Trophoblast cell (in vitro differentiated cells and primary cell): Measurements from ENCODE around the gene DHDH.

Experiments used
- DNase-seq, 2 donors: peaks; one replicate each; pipeline ENCODE4 v3.0.0-alpha.2; 2016
- H2AFZ ChIP-seq: 2 replicates; pipeline ENCODE4 v1.6.1; 2013; ENCODE audit warnings: low read length, moderate library complexity, mild to moderate bottlenecking; ENCODE audit not compliant: insufficient read depth, poor library complexity
- H2AK5ac ChIP-seq: 2 replicates; pipeline ENCODE4 v1.6.1; 2013; ENCODE audit warnings: mild to moderate bottlenecking, low read length
- H2BK120ac ChIP-seq: 2 replicates; pipeline ENCODE4 v1.6.1; 2013; ENCODE audit warnings: low read length, mild to moderate bottlenecking, moderate library complexity; ENCODE audit not compliant: insufficient read depth, poor library complexity
- H2BK12ac ChIP-seq: 2 replicates; pipeline ENCODE4 v1.6.1; 2013; ENCODE audit warnings: mild to moderate bottlenecking, low read length, moderate library complexity
- H2BK5ac ChIP-seq: 2 replicates; pipeline ENCODE4 v1.6.1; 2013; ENCODE audit warnings: low read length, low read depth, moderate library complexity, mild to moderate bottlenecking; ENCODE audit not compliant: poor library complexity
- H3K14ac ChIP-seq: 2 replicates; pipeline ENCODE4 v1.6.1; 2013; ENCODE audit warnings: mild to moderate bottlenecking, low read length
- H3K18ac ChIP-seq: 2 replicates; pipeline ENCODE4 v1.6.1; 2013; ENCODE audit warnings: mild to moderate bottlenecking, low read length
- H3K23ac ChIP-seq: 2 replicates; pipeline ENCODE4 v1.6.1; 2013; ENCODE audit warnings: low read length
- H3K27ac ChIP-seq: 2 replicates; pipeline ENCODE4 v1.5.1; 2013; ENCODE audit warnings: low read depth, mild to moderate bottlenecking, inconsistent platforms, low read length, moderate library complexity
- H3K27me3 ChIP-seq: 2 replicates; pipeline ENCODE4 v1.6.1; 2013; ENCODE audit warnings: inconsistent platforms, mild to moderate bottlenecking, low read length, moderate library complexity; ENCODE audit not compliant: insufficient read depth
- H3K36me3 ChIP-seq, 2 experiments: 1 replicate in 1 of 2; 2 replicates in 1 of 2; pipeline ENCODE4 v1.6.1; 2013; ENCODE audit warnings: low read length in 2 of 2, mild to moderate bottlenecking in 2 of 2, moderate library complexity in 1 of 2; ENCODE audit not compliant: insufficient read depth in 2 of 2, control insufficient read depth in 1 of 2
- H3K4ac ChIP-seq: 2 replicates; pipeline ENCODE4 v1.6.1; 2013; ENCODE audit warnings: low read depth, mild to moderate bottlenecking, low read length, moderate library complexity
- H3K4me1 ChIP-seq, 2 experiments: 1 replicate in 1 of 2; 2 replicates in 1 of 2; pipeline ENCODE4 v1.6.1; 2013; ENCODE audit warnings: low read length in 2 of 2, mild to moderate bottlenecking in 2 of 2, moderate library complexity in 1 of 2; ENCODE audit not compliant: insufficient read depth in 2 of 2, control insufficient read depth in 1 of 2
- H3K4me2 ChIP-seq: 2 replicates; pipeline ENCODE4 v1.6.1; 2013; ENCODE audit warnings: inconsistent platforms, mild to moderate bottlenecking, low read length, moderate library complexity
- H3K4me3 ChIP-seq: 2 replicates; pipeline ENCODE4 v1.5.1; 2013; ENCODE audit warnings: mild to moderate bottlenecking, low read depth, low read length, inconsistent platforms
- H3K79me1 ChIP-seq: one replicate; pipeline ENCODE4 v1.6.1; 2013; ENCODE audit warnings: low read length
- H3K79me2 ChIP-seq: 2 replicates; pipeline ENCODE4 v1.6.1; 2013; ENCODE audit warnings: low read length, mild to moderate bottlenecking; ENCODE audit not compliant: control insufficient read depth, insufficient read depth, poor library complexity
- H3K9ac ChIP-seq: 2 replicates; pipeline ENCODE4 v1.6.1; 2013; ENCODE audit warnings: mild to moderate bottlenecking, low read length
- H3K9me3 ChIP-seq: 2 replicates; pipeline ENCODE4 v1.6.1; 2013; ENCODE audit warnings: low read depth, mild to moderate bottlenecking, control low read depth, inconsistent platforms, low read length; ENCODE audit not compliant: insufficient read depth
- H4K12ac ChIP-seq: 2 replicates; pipeline ENCODE4 v1.6.1; 2013; ENCODE audit warnings: low read depth, mild to moderate bottlenecking, low read length, moderate library complexity
- H4K8ac ChIP-seq: 2 replicates; pipeline ENCODE4 v1.6.1; 2013; ENCODE audit warnings: low read depth, mild to moderate bottlenecking, low read length, moderate library complexity
- H4K91ac ChIP-seq: one replicate; pipeline ENCODE4 v1.6.1; 2013; ENCODE audit warnings: low read depth, mild to moderate bottlenecking, low read length, moderate library complexity
- WGBS: extraction: QIAGEN DNeasy Blood & Tissue Kit; methylation state at CpG from one replicate; pipeline ENCODE4 v1.1.7; 2013; ENCODE audit warnings: missing lambda C conversion rate; ENCODE audit not compliant: insufficient read length, insufficient coverage; ENCODE audit errors: extremely low coverage; 5-methylcytosine and 5-hydroxymethylcytosine counted together

DHDH gene

GRCh38 chr19:48943081-48943480 is 9.6 kb downstream of the DHDH start:
- H2AK5ac ChIP-seq = no peak overlapping the region

GRCh38 chr19:48945415-48945814 is 11.9 kb downstream of the DHDH start:
- no peak overlapping the region for H3K4me3 ChIP-seq
- no peak overlapping the region for H3K23ac ChIP-seq
- no peak overlapping the region for H4K8ac ChIP-seq
- no peak overlapping the region for H3K27ac ChIP-seq
- peaks cover 4% of the 10 kb centered on the region in 2 experiments for H3K4me1 ChIP-seq
- H2AK5ac ChIP-seq = no peak overlapping the region
- no peak overlapping the region for H2BK120ac ChIP-seq
- no peak overlapping the region for H3K14ac ChIP-seq
- H3K4me2 ChIP-seq = no peak overlapping the region
- no peak overlapping the region for H4K12ac ChIP-seq
- H2BK5ac ChIP-seq = no peak overlapping the region
- no peak overlapping the region for H4K91ac ChIP-seq
- no peak overlapping the region for H3K18ac ChIP-seq
- H3K9ac ChIP-seq = no peak overlapping the region
- H3K4ac ChIP-seq = no peak overlapping the region
- no peak overlapping the region for H2AFZ ChIP-seq
- no peaks in the 10 kb centered on the region for H3K79me1 ChIP-seq
- peaks cover 6% of the 10 kb centered on the region for H3K9me3 ChIP-seq
- no CpG with 5 or more reads among the region's 5 CpGs for WGBS
- no peaks in the 10 kb centered on the region for H3K79me2 ChIP-seq
- DNase-seq = peak; percentile 83 to 88
- H3K36me3 ChIP-seq = no peaks in the 10 kb centered on the region
- H2BK12ac ChIP-seq = no peak overlapping the region
- H3K27me3 ChIP-seq = no peaks in the 10 kb centered on the region

More at GRCh38 chr19:48943081-48943480, 9.6 kb downstream of the DHDH start:
- Histone ChIP-seq H2BK12ac (no peak overlapping the region), H3K79me2 (no peaks in the 10 kb centered on the region), H3K18ac (no peak overlapping the region), H2BK5ac (no peak overlapping the region), H3K4me1 (peaks cover 4% of the 10 kb centered on the region in 2 experiments), H3K4me3 (no peak overlapping the region), H2AFZ (no peak overlapping the region), H3K27ac (no peak overlapping the region), H2BK120ac (no peak overlapping the region), H3K79me1 (no peaks in the 10 kb centered on the region), H3K4ac (no peak overlapping the region), H3K9ac (no peak overlapping the region), H3K23ac (no peak overlapping the region), H4K91ac (no peak overlapping the region), H3K36me3 (no peaks in the 10 kb centered on the region), H4K12ac (no peak overlapping the region), H3K27me3 (no peaks in the 10 kb centered on the region), H3K4me2 (no peak overlapping the region), H3K14ac (no peak overlapping the region), H3K9me3 (peaks cover 6% of the 10 kb centered on the region), H4K8ac (no peak overlapping the region)
- no peak for DNase-seq
- WGBS = no CpG with 5 or more reads among the region's 6 CpGs

DNA sequence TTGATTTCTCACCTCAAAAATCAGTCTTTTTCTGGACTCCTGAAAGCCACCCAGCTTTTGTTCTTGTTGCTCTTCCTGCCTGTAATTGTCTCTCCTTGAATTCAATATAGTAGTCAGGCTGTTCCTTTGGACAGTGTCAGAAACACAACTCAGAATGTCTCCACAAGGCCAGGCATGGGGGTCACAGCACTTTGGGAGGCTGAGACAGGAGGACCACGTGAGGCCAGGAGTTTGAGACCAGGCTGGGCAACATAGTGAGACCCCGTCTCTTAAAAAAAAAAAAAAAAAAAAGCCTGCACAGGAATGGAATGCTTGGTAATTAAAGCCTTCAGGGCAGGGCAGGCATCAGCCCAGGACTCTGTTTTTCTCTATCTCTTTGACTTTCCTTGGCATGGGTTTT is 12.3 kb downstream of the DHDH start:
- Histone ChIP-seq H3K4me2 (no peak overlapping the region), H3K9me3 (peaks cover 4% of the 10 kb centered on the region), H2BK12ac (no peak overlapping the region), H3K79me1 (no peaks in the 10 kb centered on the region), H4K8ac (no peak overlapping the region), H2AFZ (no peak overlapping the region), H4K12ac (no peak overlapping the region), H3K27ac (no peak overlapping the region), H3K79me2 (no peaks in the 10 kb centered on the region), H3K14ac (no peak overlapping the region), H2AK5ac (no peak overlapping the region), H3K4me3 (no peak overlapping the region), H3K4me1 (peaks cover 4% of the 10 kb centered on the region in 2 experiments), H2BK120ac (no peak overlapping the region), H4K91ac (no peak overlapping the region), H3K23ac (no peak overlapping the region), H3K4ac (no peak overlapping the region), H3K9ac (no peak overlapping the region), H3K27me3 (no peaks in the 10 kb centered on the region), H3K36me3 (no peaks in the 10 kb centered on the region), H2BK5ac (no peak overlapping the region), H3K18ac (no peak overlapping the region)
- WGBS = no CpG with 5 or more reads among the region's 2 CpGs
- DNase-seq = no peak

GRCh38 chr19:48946463-48947257 is 13.2 kb downstream of the DHDH start:
- Histone ChIP-seq H2BK5ac (no peak overlapping the region), H4K91ac (no peak overlapping the region), H3K4me3 (no peak overlapping the region), H2AK5ac (peak overlapping the region; percentile 16), H3K27me3 (no peaks in the 10 kb centered on the region), H3K18ac (no peak overlapping the region), H3K23ac (no peak overlapping the region), H3K79me1 (no peaks in the 10 kb centered on the region), H3K9me3 (peaks cover 4% of the 10 kb centered on the region), H4K12ac (no peak overlapping the region), H3K36me3 (no peaks in the 10 kb centered on the region), H3K79me2 (no peaks in the 10 kb centered on the region), H2BK120ac (no peak overlapping the region), H3K4me1 (peaks cover 4% of the 10 kb centered on the region in 2 experiments), H3K4me2 (no peak overlapping the region), H2AFZ (no peak overlapping the region), H3K9ac (no peak overlapping the region), H2BK12ac (peak overlapping the region; percentile 14), H4K8ac (no peak overlapping the region), H3K4ac (no peak overlapping the region), H3K27ac (no peak overlapping the region), H3K14ac (no peak overlapping the region)
- DNase-seq = no peak
- no CpG with 5 or more reads among the region's 9 CpGs for WGBS
